Osteocyte (in vitro differentiated cells): Measurements from ENCODE around the gene ESR1. TPM values are rescaled to one million over a fixed set of nuclear protein-coding genes. Genes with fewer than 3 reads are reported as not detected.

Source experiments
- DNase-seq: peaks from one replicate; pipeline ENCODE4 v3.0.0; 2021; ENCODE audit warnings: mixed read lengths; ENCODE audit not compliant: unreplicated experiment; ENCODE audit errors: extremely low spot score
- H3K27ac Mint-ChIP-seq: one replicate; pipeline ENCODE4 v1.8.0; 2021; ENCODE audit warnings: mild to moderate bottlenecking, mixed read lengths; ENCODE audit not compliant: unreplicated experiment
- H3K27me3 Mint-ChIP-seq: one replicate; pipeline ENCODE4 v1.8.0; 2021; ENCODE audit warnings: mixed read lengths; ENCODE audit not compliant: unreplicated experiment
- H3K36me3 Mint-ChIP-seq: one replicate; pipeline ENCODE4 v1.8.0; 2021; ENCODE audit warnings: mixed read lengths; ENCODE audit not compliant: unreplicated experiment
- H3K4me1 Mint-ChIP-seq: one replicate; pipeline ENCODE4 v1.8.0; 2021; ENCODE audit warnings: mixed read lengths; ENCODE audit not compliant: unreplicated experiment
- H3K4me3 Mint-ChIP-seq: one replicate; pipeline ENCODE4 v1.8.0; 2021; ENCODE audit warnings: mild to moderate bottlenecking, moderate library complexity, mixed read lengths; ENCODE audit not compliant: unreplicated experiment
- H3K9me3 Mint-ChIP-seq: one replicate; pipeline ENCODE4 v1.8.0; 2021; ENCODE audit warnings: mixed read lengths; ENCODE audit not compliant: unreplicated experiment
- total RNA-seq: library from RNA; stranded (reverse); gene quantifications from 2 replicates; pipeline ENCODE4 v1.2.1, GENCODE V29; 2021
- TF ChIP-seq, protein P1 (sequence below): fragments of 200-600 bp; sonication (generic); IDR thresholded peaks from 2 replicates; pipeline ENCODE4 v1.5.0; 2021; ENCODE audit warnings: antibody characterized with exemption, mild to moderate bottlenecking, moderate library complexity

The ESR1 gene
- total RNA-seq, 1 donor from 2014 or later, result not detected

DNA sequence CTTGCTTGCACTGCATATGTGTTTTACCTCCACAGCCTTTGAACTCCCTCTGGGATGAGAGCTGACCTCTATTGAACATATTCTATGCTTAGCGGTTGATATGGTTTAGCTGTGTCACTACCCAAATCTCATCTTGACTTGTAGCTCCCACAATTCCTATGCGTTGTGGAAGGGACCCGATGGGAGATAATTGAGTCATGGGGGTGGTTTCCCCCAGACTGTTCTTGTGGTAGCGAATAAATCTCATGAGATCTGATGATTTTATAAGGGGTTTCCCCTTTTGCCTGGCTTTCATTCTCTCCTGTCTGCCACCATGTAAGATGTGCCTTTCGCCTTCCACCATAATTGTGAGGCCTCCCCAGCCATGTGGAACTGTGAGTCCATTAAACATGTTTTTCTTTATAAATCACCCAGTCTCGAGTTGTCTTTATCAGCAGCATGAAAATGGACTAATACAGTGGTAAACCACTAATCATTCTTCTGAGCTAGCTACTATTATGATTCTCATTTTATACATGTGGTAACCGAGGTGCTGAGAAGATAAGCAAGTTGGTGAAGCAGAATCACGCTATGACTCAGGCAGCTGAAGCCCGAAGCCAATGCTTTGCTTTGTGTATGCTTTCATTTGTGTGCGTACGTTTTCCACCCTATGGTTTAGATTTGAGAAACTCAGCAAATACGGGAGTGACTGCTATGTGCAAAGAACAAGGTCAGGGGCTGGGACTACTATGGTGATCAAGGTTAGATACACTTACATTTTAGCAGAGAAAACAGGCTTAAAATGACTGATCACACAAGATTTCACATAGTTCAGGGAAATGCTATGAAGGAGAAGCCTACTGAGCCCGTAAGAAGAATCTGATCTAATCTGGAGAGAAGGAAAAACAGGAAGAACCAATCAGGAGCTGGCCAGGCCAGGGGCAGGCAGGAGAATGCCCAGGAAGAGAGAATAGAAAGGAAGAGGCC is 363.5 kb downstream of the ESR1 start:
- H3K27me3 Mint-ChIP-seq, result no peaks in the 10 kb centered on the region
- H3K4me1 Mint-ChIP-seq, result peaks cover 6% of the 10 kb centered on the region
- H3K4me3 Mint-ChIP-seq, result no peak overlapping the region
- peak overlapping the region; percentile 33 for H3K27ac Mint-ChIP-seq
- peaks cover 41% of the 10 kb centered on the region for H3K36me3 Mint-ChIP-seq
- DNase-seq, result no peak
- no peaks in the 10 kb centered on the region for H3K9me3 Mint-ChIP-seq
- TF ChIP-seq, protein P1, sequence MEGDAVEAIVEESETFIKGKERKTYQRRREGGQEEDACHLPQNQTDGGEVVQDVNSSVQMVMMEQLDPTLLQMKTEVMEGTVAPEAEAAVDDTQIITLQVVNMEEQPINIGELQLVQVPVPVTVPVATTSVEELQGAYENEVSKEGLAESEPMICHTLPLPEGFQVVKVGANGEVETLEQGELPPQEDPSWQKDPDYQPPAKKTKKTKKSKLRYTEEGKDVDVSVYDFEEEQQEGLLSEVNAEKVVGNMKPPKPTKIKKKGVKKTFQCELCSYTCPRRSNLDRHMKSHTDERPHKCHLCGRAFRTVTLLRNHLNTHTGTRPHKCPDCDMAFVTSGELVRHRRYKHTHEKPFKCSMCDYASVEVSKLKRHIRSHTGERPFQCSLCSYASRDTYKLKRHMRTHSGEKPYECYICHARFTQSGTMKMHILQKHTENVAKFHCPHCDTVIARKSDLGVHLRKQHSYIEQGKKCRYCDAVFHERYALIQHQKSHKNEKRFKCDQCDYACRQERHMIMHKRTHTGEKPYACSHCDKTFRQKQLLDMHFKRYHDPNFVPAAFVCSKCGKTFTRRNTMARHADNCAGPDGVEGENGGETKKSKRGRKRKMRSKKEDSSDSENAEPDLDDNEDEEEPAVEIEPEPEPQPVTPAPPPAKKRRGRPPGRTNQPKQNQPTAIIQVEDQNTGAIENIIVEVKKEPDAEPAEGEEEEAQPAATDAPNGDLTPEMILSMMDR, result no peak

GRCh38 chr6:152173321-152173720 is 365.8 kb downstream of the ESR1 start:
- TF ChIP-seq, protein P1, result no peak
- H3K36me3 Mint-ChIP-seq, result peaks cover 40% of the 10 kb centered on the region
- H3K9me3 Mint-ChIP-seq, result no peaks in the 10 kb centered on the region
- H3K4me3 Mint-ChIP-seq, result no peak overlapping the region
- no peak overlapping the region for H3K27ac Mint-ChIP-seq
- DNase-seq, result no peak
- H3K27me3 Mint-ChIP-seq, result no peaks in the 10 kb centered on the region
- peaks cover 4% of the 10 kb centered on the region for H3K4me1 Mint-ChIP-seq

DNA sequence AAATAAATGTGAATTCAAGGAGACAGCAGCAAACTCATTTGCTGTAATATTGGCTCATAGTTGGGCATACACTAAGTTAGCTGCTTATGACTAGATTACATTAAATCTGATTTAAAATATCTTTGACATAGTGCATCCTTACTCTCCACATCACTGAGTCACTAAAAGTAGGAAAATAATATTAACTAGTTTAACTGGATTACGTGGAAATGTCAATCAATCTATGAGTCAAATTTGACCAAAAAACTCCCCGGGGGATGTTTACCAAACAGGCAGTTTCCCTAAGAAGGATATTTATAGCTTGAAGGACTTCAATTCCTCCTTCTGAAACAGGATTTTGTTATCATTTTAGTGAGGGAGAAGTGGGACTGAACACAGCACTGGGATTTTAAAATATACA is 366.5 kb downstream of the ESR1 start:
- H3K27me3 Mint-ChIP-seq, result no peaks in the 10 kb centered on the region
- no peak overlapping the region for H3K27ac Mint-ChIP-seq
- peaks cover 4% of the 10 kb centered on the region for H3K4me1 Mint-ChIP-seq
- peaks cover 40% of the 10 kb centered on the region for H3K36me3 Mint-ChIP-seq
- no peak overlapping the region for H3K4me3 Mint-ChIP-seq
- DNase-seq, result no peak
- TF ChIP-seq, protein P1, result no peak
- no peaks in the 10 kb centered on the region for H3K9me3 Mint-ChIP-seq

- peaks cover 38% of the 10 kb centered on the region for H3K36me3 Mint-ChIP-seq
- no peak overlapping the region for H3K27ac Mint-ChIP-seq
- TF ChIP-seq, protein P1, result no peak
- no peak for DNase-seq
- H3K4me1 Mint-ChIP-seq, result peaks cover 2% of the 10 kb centered on the region
- no peak overlapping the region for H3K4me3 Mint-ChIP-seq
- no peaks in the 10 kb centered on the region for H3K27me3 Mint-ChIP-seq
- H3K9me3 Mint-ChIP-seq, result no peaks in the 10 kb centered on the region
These were observed 368.8 kb downstream of the ESR1 start for GRCh38 chr6:152176268-152176667.
